Measurements from ENCODE around the gene IKZF5.

IKZF5 gene

DNA sequence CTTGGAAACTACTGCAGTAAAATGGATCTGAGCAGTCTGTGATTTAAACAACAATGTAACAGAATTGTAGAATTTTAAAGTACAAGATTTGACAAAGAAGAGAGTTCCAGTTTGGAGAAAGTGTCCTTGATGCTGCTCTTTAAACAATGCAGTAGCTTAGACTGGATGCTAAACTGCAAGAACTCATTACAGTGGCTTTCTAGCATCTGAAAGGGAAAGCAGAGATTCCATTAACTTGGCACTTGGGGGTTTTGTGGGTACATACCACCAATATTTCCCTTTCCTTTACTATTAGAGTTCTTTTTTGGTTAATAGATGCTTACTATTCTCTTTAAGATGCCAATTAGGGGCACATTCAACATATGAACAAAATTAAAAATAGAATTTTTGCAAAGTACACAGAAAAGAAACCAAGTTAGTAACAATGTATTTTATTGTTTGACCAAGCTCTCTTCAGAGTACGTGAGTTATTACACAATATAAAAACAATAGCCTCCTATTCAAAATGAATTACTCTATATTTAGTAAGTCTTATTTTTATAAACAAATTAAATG lies 16.5 kb downstream of the IKZF5 start:
- Histone ChIP-seq H3K36me3 (ENCODE audit: insufficient read depth, low read length) (peaks cover 49% of the 10 kb centered on the region), H3K27ac (ENCODE audit: low read depth, low read length, poor library complexity, severe bottlenecking) (no peak overlapping the region), H4K20me1 (ENCODE audit: insufficient read depth, low read length) (no peaks in the 10 kb centered on the region), H3K9me2 (ENCODE audit: low read depth, low read length) (no peaks in the 10 kb centered on the region), H2AFZ (ENCODE audit: low read length) (no peak overlapping the region), H3K9me3 (ENCODE audit: low read length) (no peaks in the 10 kb centered on the region), H3K79me2 (ENCODE audit: insufficient read depth, low read length) (no peaks in the 10 kb centered on the region; the same call in 1 of the 2 replicates), H3K27me3 (ENCODE audit: insufficient read depth, low read length) (no peaks in the 10 kb centered on the region), H3F3A (ENCODE audit: insufficient read depth, low read length) (no peaks in the 10 kb centered on the region; the same call in 1 of the 2 replicates), H3K4me1 (ENCODE audit: insufficient read depth, low read length, severe bottlenecking) (no peaks in the 10 kb centered on the region), H3K4me2 (ENCODE audit: low read length) (no peak overlapping the region), H3K9ac (ENCODE audit: low read length) (no peak overlapping the region), H3K4me3 (ENCODE audit: low read depth, low read length, poor library complexity, severe bottlenecking) (no peak overlapping the region)
- TF ChIP-seq, protein P1, sequence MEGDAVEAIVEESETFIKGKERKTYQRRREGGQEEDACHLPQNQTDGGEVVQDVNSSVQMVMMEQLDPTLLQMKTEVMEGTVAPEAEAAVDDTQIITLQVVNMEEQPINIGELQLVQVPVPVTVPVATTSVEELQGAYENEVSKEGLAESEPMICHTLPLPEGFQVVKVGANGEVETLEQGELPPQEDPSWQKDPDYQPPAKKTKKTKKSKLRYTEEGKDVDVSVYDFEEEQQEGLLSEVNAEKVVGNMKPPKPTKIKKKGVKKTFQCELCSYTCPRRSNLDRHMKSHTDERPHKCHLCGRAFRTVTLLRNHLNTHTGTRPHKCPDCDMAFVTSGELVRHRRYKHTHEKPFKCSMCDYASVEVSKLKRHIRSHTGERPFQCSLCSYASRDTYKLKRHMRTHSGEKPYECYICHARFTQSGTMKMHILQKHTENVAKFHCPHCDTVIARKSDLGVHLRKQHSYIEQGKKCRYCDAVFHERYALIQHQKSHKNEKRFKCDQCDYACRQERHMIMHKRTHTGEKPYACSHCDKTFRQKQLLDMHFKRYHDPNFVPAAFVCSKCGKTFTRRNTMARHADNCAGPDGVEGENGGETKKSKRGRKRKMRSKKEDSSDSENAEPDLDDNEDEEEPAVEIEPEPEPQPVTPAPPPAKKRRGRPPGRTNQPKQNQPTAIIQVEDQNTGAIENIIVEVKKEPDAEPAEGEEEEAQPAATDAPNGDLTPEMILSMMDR (IDR thresholded peaks at IDR 0.05; ENCODE audit: low read length): no peak
- TF ChIP-seq EZH2 (IDR thresholded peaks at IDR 0.05; ENCODE audit: borderline replicate concordance, low read length): no peak

DNA sequence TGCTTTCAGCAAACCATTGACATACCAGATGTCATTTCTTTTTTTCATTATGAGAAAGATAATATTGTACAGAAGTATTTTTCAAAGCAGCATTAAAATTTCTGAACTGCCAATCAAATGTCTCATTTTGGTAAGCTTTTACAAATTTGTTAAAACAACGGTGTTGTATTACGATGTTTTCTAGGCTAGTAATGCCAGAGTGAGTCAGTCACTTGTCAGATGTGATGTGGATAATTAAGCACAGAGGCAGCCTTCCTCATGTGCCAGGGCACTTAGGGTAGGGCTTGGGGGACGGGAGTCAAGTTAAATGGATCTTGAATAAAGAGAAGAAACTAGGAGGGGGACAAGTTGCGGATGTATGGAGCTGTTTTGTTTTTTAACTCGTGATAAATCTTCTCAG lies 18.3 kb downstream of the IKZF5 start:
- H3K4me2 ChIP-seq (ENCODE audit: low read length): no peak overlapping the region
- H2AFZ ChIP-seq (ENCODE audit: low read length): no peak overlapping the region
- H4K20me1 ChIP-seq (ENCODE audit: insufficient read depth, low read length): no peaks in the 10 kb centered on the region
- no peak overlapping the region for H3K4me3 ChIP-seq (ENCODE audit: low read depth, low read length, poor library complexity, severe bottlenecking)
- no peaks in the 10 kb centered on the region for H3K9me3 ChIP-seq (ENCODE audit: low read length)
- no peaks in the 10 kb centered on the region for H3K9me2 ChIP-seq (ENCODE audit: low read depth, low read length)
- peaks cover 45% of the 10 kb centered on the region for H3K36me3 ChIP-seq (ENCODE audit: insufficient read depth, low read length)
- no peaks in the 10 kb centered on the region for H3K27me3 ChIP-seq (ENCODE audit: insufficient read depth, low read length)
- H3K79me2 ChIP-seq (ENCODE audit: insufficient read depth, low read length): no peaks in the 10 kb centered on the region; the same call in 1 of the 2 replicates
- no peaks in the 10 kb centered on the region for H3K4me1 ChIP-seq (ENCODE audit: insufficient read depth, low read length, severe bottlenecking)
- no peak overlapping the region for H3K27ac ChIP-seq (ENCODE audit: low read depth, low read length, poor library complexity, severe bottlenecking)
- no peak overlapping the region for H3K9ac ChIP-seq (ENCODE audit: low read length)
- TF ChIP-seq EZH2 (IDR thresholded peaks at IDR 0.05; ENCODE audit: borderline replicate concordance, low read length): no peak
- TF ChIP-seq, protein P1 (IDR thresholded peaks at IDR 0.05; ENCODE audit: low read length): no peak
- H3F3A ChIP-seq (ENCODE audit: insufficient read depth, low read length): no peaks in the 10 kb centered on the region; the same call in 1 of the 2 replicates

DNA sequence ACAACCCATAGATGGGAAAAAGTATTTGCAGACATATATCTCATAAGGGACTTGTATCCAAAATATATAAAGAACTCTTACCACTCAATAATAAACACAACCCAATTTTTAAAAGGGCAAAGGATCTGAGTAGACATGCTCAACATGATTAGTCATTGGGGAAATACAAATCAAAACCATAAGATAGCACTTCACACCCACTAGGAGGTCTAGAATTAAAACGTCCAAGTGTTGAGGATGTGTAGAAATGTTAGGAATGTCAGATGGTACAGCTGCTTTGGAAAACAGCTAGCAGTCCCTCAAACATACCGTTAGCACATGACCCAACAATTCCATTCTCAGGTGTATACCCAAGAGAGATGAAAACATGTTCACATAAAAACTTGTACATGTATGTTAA lies 20.1 kb downstream of the IKZF5 start:
- no peak overlapping the region for H3K27ac ChIP-seq (ENCODE audit: low read depth, low read length, poor library complexity, severe bottlenecking)
- H2AFZ ChIP-seq (ENCODE audit: low read length): no peak overlapping the region

More for the DNA sequence above, 20.1 kb downstream of the IKZF5 start:
- Histone ChIP-seq H3K4me3 (ENCODE audit: low read depth, low read length, poor library complexity, severe bottlenecking) (no peak overlapping the region), H3K79me2 (ENCODE audit: insufficient read depth, low read length) (no peaks in the 10 kb centered on the region), H3K4me2 (ENCODE audit: low read length) (no peak overlapping the region), H3K4me1 (ENCODE audit: insufficient read depth, low read length, severe bottlenecking) (no peaks in the 10 kb centered on the region), H3K9ac (ENCODE audit: low read length) (no peak overlapping the region), H3K27me3 (ENCODE audit: insufficient read depth, low read length) (no peaks in the 10 kb centered on the region), H4K20me1 (ENCODE audit: insufficient read depth, low read length) (no peaks in the 10 kb centered on the region), H3K9me2 (ENCODE audit: low read depth, low read length) (no peaks in the 10 kb centered on the region), H3F3A (ENCODE audit: insufficient read depth, low read length) (no peaks in the 10 kb centered on the region; the same call in 1 of the 2 replicates), H3K36me3 (ENCODE audit: insufficient read depth, low read length) (peaks cover 27% of the 10 kb centered on the region), H3K9me3 (ENCODE audit: low read length) (no peaks in the 10 kb centered on the region)
- TF ChIP-seq, protein P1 (IDR thresholded peaks at IDR 0.05; ENCODE audit: low read length): no peak
- TF ChIP-seq EZH2 (IDR thresholded peaks at IDR 0.05; ENCODE audit: borderline replicate concordance, low read length): no peak

All from OCI-LY1 (cell line).